Loucy (cell line): Measurements from ENCODE around the gene TBX19.

Source experiments
- H2AFZ ChIP-seq: fragments of 200-600 bp; sonication (generic); 2 replicates; pipeline ENCODE4 v1.6.0; 2016; ENCODE audit warnings: antibody characterized with exemption, mild to moderate bottlenecking, low read length, moderate library complexity
- H3F3A ChIP-seq: fragments of 200-600 bp; 2 replicates; pipeline ENCODE4 v1.6.0; 2016; ENCODE audit warnings: antibody characterized with exemption, low read depth, mild to moderate bottlenecking
- H3K27me3 ChIP-seq: fragments of 200-600 bp; sonication (generic); 2 replicates; pipeline ENCODE4 v1.6.1; 2014; ENCODE audit warnings: low read length, mild to moderate bottlenecking; ENCODE audit not compliant: insufficient read depth, poor library complexity, severe bottlenecking
- H3K36me3 ChIP-seq: fragments of 200-600 bp; sonication (generic); 2 replicates; pipeline ENCODE4 v1.6.1; 2016; ENCODE audit warnings: low read length; ENCODE audit not compliant: insufficient read depth
- H3K4me1 ChIP-seq: fragments of 200-600 bp; sonication (generic); 2 replicates; pipeline ENCODE4 v1.5.1; 2014; ENCODE audit warnings: low read length, mild to moderate bottlenecking; ENCODE audit not compliant: insufficient read depth, poor library complexity, severe bottlenecking
- H3K4me2 ChIP-seq: fragments of 200-600 bp; sonication (generic); 2 replicates; pipeline ENCODE4 v1.6.0; 2014; ENCODE audit warnings: antibody characterized with exemption, low read length, low read depth, mild to moderate bottlenecking; ENCODE audit not compliant: poor library complexity, severe bottlenecking
- H3K4me3 ChIP-seq: fragments of 200-600 bp; sonication (generic); 2 replicates; pipeline ENCODE4 v1.5.1; 2014; ENCODE audit warnings: low read length, mild to moderate bottlenecking, mixed read lengths; ENCODE audit not compliant: poor library complexity, severe bottlenecking
- H3K79me2 ChIP-seq: fragments of 200-600 bp; sonication (generic); 2 replicates; pipeline ENCODE4 v1.6.1; 2014; ENCODE audit warnings: low read length; ENCODE audit not compliant: insufficient read depth
- H3K9ac ChIP-seq: fragments of 200-600 bp; sonication (generic); 2 replicates; pipeline ENCODE4 v1.6.0; 2014; ENCODE audit warnings: mild to moderate bottlenecking, low read depth, low read length, moderate library complexity; ENCODE audit not compliant: poor library complexity, severe bottlenecking
- H3K9me2 ChIP-seq: fragments of 200-600 bp; sonication (generic); replicated peaks from 2 replicates; pipeline ENCODE4 v1.6.1; 2016; ENCODE audit warnings: low read depth, low read length, mixed read lengths
- H3K9me3 ChIP-seq: fragments of 200-600 bp; sonication (generic); 2 replicates; pipeline ENCODE4 v1.6.1; 2014; ENCODE audit warnings: mild to moderate bottlenecking, antibody characterized with exemption, low read length, low read depth; ENCODE audit not compliant: insufficient read depth
- H4K20me1 ChIP-seq: fragments of 200-600 bp; sonication (generic); 2 replicates; pipeline ENCODE4 v1.6.0; 2014; ENCODE audit warnings: antibody characterized with exemption, low read length, mild to moderate bottlenecking; ENCODE audit not compliant: insufficient read depth, poor library complexity, severe bottlenecking
- CTCF ChIP-seq: fragments of 200-600 bp; sonication (generic); conservative IDR thresholded peaks from 2 replicates; pipeline ENCODE4 v1.5.1; 2014; ENCODE audit warnings: mild to moderate bottlenecking, antibody characterized with exemption, low read length
- EZH2phosphoT487 ChIP-seq: fragments of 200-600 bp; IDR thresholded peaks from 2 replicates; pipeline ENCODE4 v1.6.1; 2018; ENCODE audit warnings: antibody characterized with exemption, mild to moderate bottlenecking, moderate library complexity, borderline replicate concordance

The TBX19 gene

GRCh38 chr1:168293356-168293755 is 12.7 kb downstream of the TBX19 start:
- no peaks in the 10 kb centered on the region for H3F3A ChIP-seq
- H3K36me3 ChIP-seq: no peaks in the 10 kb centered on the region
- H3K27me3 ChIP-seq: no peaks in the 10 kb centered on the region
- H3K4me2 ChIP-seq: no peak overlapping the region
- no peaks in the 10 kb centered on the region for H3K9me3 ChIP-seq
- H2AFZ ChIP-seq: no peak overlapping the region
- no peak overlapping the region for H3K9ac ChIP-seq
- no peaks in the 10 kb centered on the region for H4K20me1 ChIP-seq
- no peaks in the 10 kb centered on the region for H3K4me1 ChIP-seq
- H3K79me2 ChIP-seq: no peaks in the 10 kb centered on the region
- H3K4me3 ChIP-seq: no peak overlapping the region
- H3K9me2 ChIP-seq: no peaks in the 10 kb centered on the region
- TF ChIP-seq EZH2phosphoT487: no peak
- TF ChIP-seq CTCF: no peak

GRCh38 chr1:168295411-168296114 is 14.9 kb downstream of the TBX19 start:
- H3K9ac ChIP-seq: no peak overlapping the region
- TF ChIP-seq EZH2phosphoT487 (no peak), CTCF (no peak)
- no peaks in the 10 kb centered on the region for H4K20me1 ChIP-seq

GRCh38 chr1:168297019-168297730 is 16.5 kb downstream of the TBX19 start:
- no peaks in the 10 kb centered on the region for H3K4me1 ChIP-seq
- H2AFZ ChIP-seq: no peak overlapping the region
- no peaks in the 10 kb centered on the region for H4K20me1 ChIP-seq
- H3K9ac ChIP-seq: no peak overlapping the region
- no peak overlapping the region for H3K4me2 ChIP-seq
- H3K36me3 ChIP-seq: no peaks in the 10 kb centered on the region
- H3K9me2 ChIP-seq: no peaks in the 10 kb centered on the region
- H3K79me2 ChIP-seq: no peaks in the 10 kb centered on the region
- no peaks in the 10 kb centered on the region for H3F3A ChIP-seq
- H3K9me3 ChIP-seq: no peaks in the 10 kb centered on the region
- TF ChIP-seq CTCF (no peak), EZH2phosphoT487 (no peak)
- H3K27me3 ChIP-seq: no peaks in the 10 kb centered on the region
- no peak overlapping the region for H3K4me3 ChIP-seq

More at GRCh38 chr1:168295411-168296114, 14.9 kb downstream of the TBX19 start:
- Histone ChIP-seq H2AFZ (no peak overlapping the region), H3K4me3 (no peak overlapping the region), H3K9me3 (no peaks in the 10 kb centered on the region), H3K4me2 (no peak overlapping the region), H3F3A (no peaks in the 10 kb centered on the region), H3K9me2 (no peaks in the 10 kb centered on the region), H3K27me3 (no peaks in the 10 kb centered on the region), H3K36me3 (no peaks in the 10 kb centered on the region), H3K79me2 (no peaks in the 10 kb centered on the region), H3K4me1 (no peaks in the 10 kb centered on the region)
